ENCODE measurements around the gene RASEF.

DNA sequence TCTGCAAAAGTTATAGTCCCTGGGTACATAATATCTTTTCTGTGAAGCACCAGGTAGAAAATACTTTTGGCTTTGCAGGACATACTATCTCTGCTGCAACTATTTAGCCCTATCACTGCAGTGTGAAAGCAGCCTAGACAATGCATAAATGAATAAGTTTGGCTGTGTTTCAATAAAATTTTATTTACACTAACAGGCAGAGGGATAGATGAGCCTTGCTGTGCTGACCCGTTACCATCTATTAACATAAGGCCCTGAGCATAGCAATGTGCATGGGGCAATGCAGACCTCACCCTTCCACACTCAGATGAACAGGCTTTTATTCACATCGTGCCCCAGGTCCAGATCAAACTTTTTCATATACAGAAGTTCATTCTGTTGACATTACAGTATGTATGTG, 27.8 kb downstream of the RASEF start:
- no peak for TF ChIP-seq EZH2 (IDR thresholded peaks at IDR 0.05; ENCODE audit: borderline replicate concordance, low read depth, low read length, poor library complexity, severe bottlenecking)
- TF ChIP-seq, protein P1, sequence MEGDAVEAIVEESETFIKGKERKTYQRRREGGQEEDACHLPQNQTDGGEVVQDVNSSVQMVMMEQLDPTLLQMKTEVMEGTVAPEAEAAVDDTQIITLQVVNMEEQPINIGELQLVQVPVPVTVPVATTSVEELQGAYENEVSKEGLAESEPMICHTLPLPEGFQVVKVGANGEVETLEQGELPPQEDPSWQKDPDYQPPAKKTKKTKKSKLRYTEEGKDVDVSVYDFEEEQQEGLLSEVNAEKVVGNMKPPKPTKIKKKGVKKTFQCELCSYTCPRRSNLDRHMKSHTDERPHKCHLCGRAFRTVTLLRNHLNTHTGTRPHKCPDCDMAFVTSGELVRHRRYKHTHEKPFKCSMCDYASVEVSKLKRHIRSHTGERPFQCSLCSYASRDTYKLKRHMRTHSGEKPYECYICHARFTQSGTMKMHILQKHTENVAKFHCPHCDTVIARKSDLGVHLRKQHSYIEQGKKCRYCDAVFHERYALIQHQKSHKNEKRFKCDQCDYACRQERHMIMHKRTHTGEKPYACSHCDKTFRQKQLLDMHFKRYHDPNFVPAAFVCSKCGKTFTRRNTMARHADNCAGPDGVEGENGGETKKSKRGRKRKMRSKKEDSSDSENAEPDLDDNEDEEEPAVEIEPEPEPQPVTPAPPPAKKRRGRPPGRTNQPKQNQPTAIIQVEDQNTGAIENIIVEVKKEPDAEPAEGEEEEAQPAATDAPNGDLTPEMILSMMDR (conservative IDR thresholded peaks at IDR 0.05; ENCODE audit: low read depth, low read length), result no peak

All from A673 (cell line).